Lower lobe of right lung (tissue), 2 donors: Measurements from ENCODE around the gene DDX46. TPM values are rescaled to one million over a fixed set of nuclear protein-coding genes. Genes with fewer than 3 reads are reported as not detected.

Source experiments
- ATAC-seq, 2 donors: fragments of 200-7000 bp; cut with Tn5 transposase; one replicate each; pipeline ENCODE4 v1.9.1; 2020 to 2022; ENCODE audit warnings: mild to moderate bottlenecking in 2 of 2, moderate library complexity in 2 of 2
- DNase-seq: peaks from one replicate; pipeline ENCODE4 v3.0.0-alpha.2; 2020
- H3K27ac ChIP-seq: fragments of 200-600 bp; one replicate; pipeline ENCODE4 v1.8.0; 2022
- H3K27me3 ChIP-seq: fragments of 200-600 bp; one replicate; pipeline ENCODE4 v1.8.0; 2022; ENCODE audit warnings: low read depth
- H3K36me3 ChIP-seq: fragments of 200-600 bp; one replicate; pipeline ENCODE4 v1.8.0; 2022; ENCODE audit warnings: mild to moderate bottlenecking
- H3K4me1 ChIP-seq: fragments of 200-600 bp; one replicate; pipeline ENCODE4 v1.8.0; 2022
- H3K4me3 ChIP-seq: fragments of 200-600 bp; one replicate; pipeline ENCODE4 v1.8.0; 2022; ENCODE audit warnings: mild to moderate bottlenecking
- H3K9me3 ChIP-seq: fragments of 200-600 bp; one replicate; pipeline ENCODE4 v1.8.0; 2022
- intact Hi-C: fragments of 100-400 bp; cut with DNase I; formaldehyde crosslinking; loops from one replicate; pipeline ENCODE4 v1.11.0; 2022
- total RNA-seq: library from RNA; stranded (reverse); fragmentation: NEBNext Ultra II Directional; extraction: Animal tissue kit (Norgen Biotek cat#: 25700); gene quantifications from one replicate; pipeline ENCODE4 v1.2.1, GENCODE V29; 2021
- TF ChIP-seq, protein P1 (sequence below): fragments of 200-600 bp; IDR thresholded peaks from one replicate; pipeline ENCODE4 v1.8.0; 2022; ENCODE audit warnings: antibody characterized with exemption, mild to moderate bottlenecking
- donor health status: DM: no; HTN: yes; CAD: no; lungs with severe emphysema.

Gene DDX46
- total RNA-seq, 1 donor from 2014 or later, result 43.3 TPM

DNA sequence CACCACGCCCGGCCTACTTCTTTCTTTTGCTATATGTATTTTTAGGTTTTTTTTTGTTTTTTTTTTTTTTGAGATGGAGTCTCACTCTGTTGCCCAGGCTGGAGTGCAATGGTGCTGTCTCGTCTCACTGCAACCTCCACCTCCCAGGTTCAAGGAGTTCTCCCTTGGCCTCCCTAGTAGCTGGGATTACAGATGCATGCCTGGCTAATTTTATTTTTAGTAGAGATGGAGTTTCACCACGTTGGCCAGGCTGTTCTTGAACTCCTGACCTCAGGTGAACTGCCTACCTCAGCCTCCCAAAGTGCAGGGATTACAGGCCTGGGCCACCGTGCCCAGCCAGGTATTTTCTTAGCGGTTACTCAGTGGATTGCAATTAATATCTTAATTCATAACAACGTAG lies 63.3 kb downstream of the DDX46 start:
- Histone ChIP-seq H3K9me3 (no peaks in the 10 kb centered on the region), H3K36me3 (peaks cover 85% of the 10 kb centered on the region), H3K4me3 (no peak overlapping the region), H3K4me1 (no peaks in the 10 kb centered on the region), H3K27me3 (no peaks in the 10 kb centered on the region), H3K27ac (no peak overlapping the region)
- TF ChIP-seq, protein P1, sequence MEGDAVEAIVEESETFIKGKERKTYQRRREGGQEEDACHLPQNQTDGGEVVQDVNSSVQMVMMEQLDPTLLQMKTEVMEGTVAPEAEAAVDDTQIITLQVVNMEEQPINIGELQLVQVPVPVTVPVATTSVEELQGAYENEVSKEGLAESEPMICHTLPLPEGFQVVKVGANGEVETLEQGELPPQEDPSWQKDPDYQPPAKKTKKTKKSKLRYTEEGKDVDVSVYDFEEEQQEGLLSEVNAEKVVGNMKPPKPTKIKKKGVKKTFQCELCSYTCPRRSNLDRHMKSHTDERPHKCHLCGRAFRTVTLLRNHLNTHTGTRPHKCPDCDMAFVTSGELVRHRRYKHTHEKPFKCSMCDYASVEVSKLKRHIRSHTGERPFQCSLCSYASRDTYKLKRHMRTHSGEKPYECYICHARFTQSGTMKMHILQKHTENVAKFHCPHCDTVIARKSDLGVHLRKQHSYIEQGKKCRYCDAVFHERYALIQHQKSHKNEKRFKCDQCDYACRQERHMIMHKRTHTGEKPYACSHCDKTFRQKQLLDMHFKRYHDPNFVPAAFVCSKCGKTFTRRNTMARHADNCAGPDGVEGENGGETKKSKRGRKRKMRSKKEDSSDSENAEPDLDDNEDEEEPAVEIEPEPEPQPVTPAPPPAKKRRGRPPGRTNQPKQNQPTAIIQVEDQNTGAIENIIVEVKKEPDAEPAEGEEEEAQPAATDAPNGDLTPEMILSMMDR, result no peak
- ATAC-seq (no peak), DNase-seq (no peak)
- intact Hi-C loops, result no loop called here

DNA sequence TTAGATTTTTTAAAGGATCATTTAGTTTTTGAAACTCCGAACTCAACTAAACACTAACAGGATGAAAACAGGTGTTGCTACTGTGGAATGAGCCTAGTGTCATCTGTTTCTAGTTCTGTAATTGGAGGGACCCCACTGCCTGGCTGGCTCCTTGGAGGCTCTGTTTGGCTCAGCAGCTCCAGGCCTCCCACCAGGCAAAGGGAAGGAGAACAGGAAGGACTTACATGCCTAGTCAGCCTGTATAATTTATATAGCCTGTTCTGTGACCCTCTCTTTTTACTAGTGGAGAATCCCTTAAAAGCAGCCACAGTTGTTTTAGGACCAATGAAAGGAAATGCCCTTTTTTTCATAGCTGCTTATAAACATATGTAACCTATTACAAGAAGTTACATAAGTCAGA lies 66.1 kb downstream of the DDX46 start:
- intact Hi-C loops, result no loop called here
- Histone ChIP-seq H3K36me3 (peaks cover 84% of the 10 kb centered on the region), H3K9me3 (no peaks in the 10 kb centered on the region), H3K27me3 (no peaks in the 10 kb centered on the region), H3K4me3 (no peak overlapping the region), H3K27ac (no peak overlapping the region), H3K4me1 (no peaks in the 10 kb centered on the region)
- ATAC-seq (no peak), DNase-seq (no peak)
- TF ChIP-seq, protein P1, result no peak

DNA sequence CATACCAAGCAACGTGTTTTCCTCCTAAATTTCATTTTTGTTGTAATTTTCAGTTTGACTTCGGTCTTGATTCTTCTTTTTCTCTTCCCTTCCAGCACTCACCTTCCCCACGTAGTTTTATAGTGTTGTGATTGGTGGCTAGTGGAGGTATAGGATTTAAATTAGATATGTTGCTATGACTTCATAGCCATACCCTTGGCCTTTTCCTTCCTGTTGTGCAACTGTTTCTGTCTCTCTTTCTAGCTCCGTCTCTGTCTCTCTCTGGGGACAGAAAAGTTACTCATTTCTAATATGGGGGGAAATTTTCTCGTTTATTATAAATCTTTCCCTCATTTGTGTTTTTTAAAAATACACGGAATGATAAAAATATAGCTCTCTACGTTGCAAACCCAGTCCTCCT lies 66.6 kb downstream of the DDX46 start:
- intact Hi-C loops, result no loop called here
- Histone ChIP-seq H3K27ac (no peak overlapping the region), H3K9me3 (no peaks in the 10 kb centered on the region), H3K4me1 (no peaks in the 10 kb centered on the region), H3K36me3 (peaks cover 84% of the 10 kb centered on the region), H3K4me3 (no peak overlapping the region), H3K27me3 (no peaks in the 10 kb centered on the region)
- ATAC-seq (no peak), DNase-seq (no peak)
- TF ChIP-seq, protein P1, result no peak

DNA sequence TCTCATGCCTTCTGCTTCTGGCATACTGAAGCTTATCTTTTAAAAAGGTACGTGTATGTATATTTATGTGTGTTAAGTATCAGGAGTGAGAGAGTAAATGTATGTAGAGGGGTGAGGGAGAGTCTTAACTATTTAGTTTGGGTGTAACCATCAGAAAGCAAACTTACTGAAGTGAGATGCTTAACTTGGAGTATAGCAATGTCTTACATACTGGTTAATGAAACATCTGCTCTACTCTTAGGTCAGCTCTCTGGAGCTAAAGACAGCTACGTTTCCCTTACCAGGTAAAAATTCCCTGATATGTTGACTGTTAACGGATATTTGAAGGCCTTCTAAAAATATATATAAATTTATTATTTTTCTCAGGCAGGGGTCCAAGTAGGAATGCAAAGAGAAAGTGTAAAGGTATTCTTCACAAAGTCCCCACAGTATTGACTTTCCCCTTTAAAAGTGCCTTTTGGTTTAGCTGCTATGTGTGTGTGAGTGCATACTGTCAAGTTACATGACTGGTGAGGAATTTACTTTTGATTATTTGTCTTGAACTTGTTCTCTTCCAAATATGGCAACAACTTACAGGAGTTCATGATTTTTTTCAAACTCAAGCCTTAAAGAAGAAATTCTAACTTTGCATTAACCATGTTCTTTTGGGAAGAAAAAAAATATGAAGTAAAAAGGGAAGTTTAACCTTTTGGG lies 74.9 kb downstream of the DDX46 start:
- peaks cover 35% of the 10 kb centered on the region for H3K36me3 ChIP-seq
- ATAC-seq, result peak; percentile 69 to 88

DNA sequence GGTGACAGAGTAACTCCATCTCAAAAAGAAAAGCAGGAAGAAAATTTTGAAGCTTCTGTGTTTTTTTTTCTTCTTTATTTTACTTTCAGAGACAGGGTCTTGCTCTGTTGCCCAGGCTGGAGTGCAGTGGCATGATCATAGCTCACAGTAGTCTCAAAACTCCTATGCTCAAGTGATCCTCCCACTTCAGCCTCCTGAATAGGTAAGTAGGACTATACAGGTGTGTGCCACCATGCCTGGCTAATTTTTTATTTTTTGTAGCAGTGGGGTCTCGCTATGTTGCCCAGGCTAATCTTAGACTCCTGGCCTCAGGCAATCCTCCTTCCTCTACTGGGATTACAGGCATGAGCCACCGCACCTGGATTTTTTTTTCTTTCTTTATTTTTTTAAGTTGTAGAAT lies 77.0 kb downstream of the DDX46 start:
- TF ChIP-seq, protein P1, result no peak
- ATAC-seq (no peak), DNase-seq (no peak)
- Histone ChIP-seq H3K4me1 (no peaks in the 10 kb centered on the region), H3K27me3 (no peaks in the 10 kb centered on the region), H3K9me3 (no peaks in the 10 kb centered on the region), H3K27ac (no peak overlapping the region), H3K4me3 (no peak overlapping the region), H3K36me3 (peaks cover 36% of the 10 kb centered on the region)
- intact Hi-C loops, result no loop called here

More for the DNA sequence above, 74.9 kb downstream of the DDX46 start:
- TF ChIP-seq, protein P1, result no peak
- Histone ChIP-seq H3K27me3 (no peaks in the 10 kb centered on the region), H3K4me3 (no peak overlapping the region), H3K27ac (peak overlapping the region; percentile 51), H3K9me3 (no peaks in the 10 kb centered on the region), H3K4me1 (no peaks in the 10 kb centered on the region)
- DNase-seq, result no peak
- intact Hi-C loops, result no loop called here
